Fibroblast of lung (primary cell): ENCODE results near the gene SFTPA2. TPM values are rescaled to one million over a fixed set of nuclear protein-coding genes. Genes with fewer than 3 reads are reported as not detected.

Experiments
- DNase-seq, 2 donors: peaks; one replicate each; pipeline versions ENCODE4 v3.0.0 to v3.0.0-alpha.2; 2010; ENCODE audit warnings: low read depth in 2 of 2
- H2AFZ ChIP-seq: 2 replicates; pipeline ENCODE4 v1.5.1; 2012; ENCODE audit warnings: low read length, control low read depth, inconsistent platforms
- H3K27ac ChIP-seq: 2 replicates; pipeline ENCODE4 v1.5.1; 2011; ENCODE audit warnings: low read length, control low read depth; ENCODE audit not compliant: insufficient read depth
- H3K27me3 ChIP-seq: 2 replicates; pipeline ENCODE4 v1.5.1; 2011; ENCODE audit warnings: mild to moderate bottlenecking, low read length; ENCODE audit not compliant: control insufficient read depth, insufficient read depth
- H3K36me3 ChIP-seq: 2 replicates; pipeline ENCODE4 v1.5.1; 2011; ENCODE audit warnings: low read length; ENCODE audit not compliant: control insufficient read depth, insufficient read depth
- H3K4me1 ChIP-seq: 2 replicates; pipeline ENCODE4 v1.5.1; 2011; ENCODE audit warnings: low read length; ENCODE audit not compliant: control insufficient read depth, insufficient read depth; ENCODE audit errors: extremely low read depth
- H3K4me2 ChIP-seq: 2 replicates; pipeline ENCODE4 v1.5.1; 2011; ENCODE audit warnings: low read length, control low read depth; ENCODE audit not compliant: insufficient read depth; ENCODE audit errors: extremely low read depth
- H3K4me3 ChIP-seq, 4 experiments: fragments of 200-600 bp in 1 of 4; sonication (generic) in 1 of 4; replicated peaks in 1 of 4; 2 replicates each; pipeline ENCODE4 v1.5.1; 2011 to 2016; ENCODE audit warnings: low read length in 4 of 4, low read depth in 3 of 4, mild to moderate bottlenecking in 3 of 4, control low read depth in 2 of 4, inconsistent platforms in 1 of 4, mixed read lengths in 1 of 4; ENCODE audit not compliant: insufficient read depth in 1 of 4; ENCODE audit errors: control extremely low read depth in 1 of 4
- H3K79me2 ChIP-seq: 2 replicates; pipeline ENCODE4 v1.5.1; 2012; ENCODE audit warnings: mild to moderate bottlenecking, low read length, inconsistent platforms; ENCODE audit not compliant: control insufficient read depth, insufficient read depth
- H3K9ac ChIP-seq: 2 replicates; pipeline ENCODE4 v1.5.1; 2011; ENCODE audit warnings: mild to moderate bottlenecking, low read length, control low read depth; ENCODE audit not compliant: insufficient read depth
- H3K9me3 ChIP-seq: 2 replicates; pipeline ENCODE4 v1.5.1; 2012; ENCODE audit warnings: low read depth, low read length; ENCODE audit not compliant: control insufficient read depth, insufficient read depth
- H4K20me1 ChIP-seq: 2 replicates; pipeline ENCODE4 v1.5.1; 2011; ENCODE audit warnings: low read length; ENCODE audit not compliant: control insufficient read depth, insufficient read depth; ENCODE audit errors: extremely low read depth
- EZH2 ChIP-seq: IDR thresholded peaks from 2 replicates; pipeline ENCODE4 v1.5.1; 2012; ENCODE audit warnings: low read length, control low read depth, mild to moderate bottlenecking; ENCODE audit errors: missing control alignments
- polyA plus RNA-seq, 2 donors: library from polyadenylated mRNA; depleted of rRNA in 1 of 2; stranded (reverse) in 1 of 2; unstranded in 1 of 2; fragments of >200 nt; gene quantifications; 2 replicates each; pipeline ENCODE4 v1.2.1, GENCODE V29; 2011 to 2012; ENCODE audit warnings: missing spikeins in 1 of 2
- total RNA-seq: library from RNA; depleted of rRNA; stranded (reverse); fragments of >200 nt; gene quantifications from 2 replicates; pipeline ENCODE4 v1.2.1, GENCODE V29; 2014
- TF ChIP-seq, protein P1 (sequence below), 2 donors: IDR thresholded peaks in 1 of 2; conservative IDR thresholded peaks in 1 of 2; 1 replicate in 1 of 2; 2 replicates in 1 of 2; pipeline ENCODE4 v1.5.1; 2011 to 2012; ENCODE audit warnings: low read length in 2 of 2, control low read depth in 1 of 2, inconsistent platforms in 1 of 2, low read depth in 1 of 2, mild to moderate bottlenecking in 1 of 2

The SFTPA2 gene
- total and polyA plus RNA-seq, 2 donors (not counting 1 experiment from before 2014, with no cell fraction given): not detected

DNA sequence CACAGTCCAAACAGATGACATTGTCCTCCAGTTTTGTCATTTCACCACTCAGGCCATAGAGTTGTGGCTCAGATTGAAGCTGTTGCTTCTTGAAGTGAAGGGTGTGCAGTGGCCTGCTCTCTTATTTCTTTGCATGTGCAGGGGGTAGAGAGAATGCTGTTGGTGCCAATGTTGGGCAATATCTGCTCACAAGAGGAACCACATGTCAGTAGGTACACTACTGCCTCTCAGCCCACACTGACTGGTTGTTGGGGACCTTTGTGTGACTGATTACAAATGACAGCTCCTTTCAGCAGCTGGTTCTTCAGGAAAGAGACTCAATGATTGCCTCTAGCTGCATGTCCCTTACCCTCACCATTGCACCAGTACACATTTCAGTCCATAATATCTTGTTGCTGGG, 28.6 kb upstream of the SFTPA2 start:
- no peaks in the 10 kb centered on the region for H3K4me1 ChIP-seq
- no peak overlapping the region for H3K27ac ChIP-seq
- H3K27me3 ChIP-seq: no peaks in the 10 kb centered on the region
- no peaks in the 10 kb centered on the region for H3K79me2 ChIP-seq
- H3K9me3 ChIP-seq: no peaks in the 10 kb centered on the region
- H2AFZ ChIP-seq: no peak overlapping the region
- H4K20me1 ChIP-seq: no peaks in the 10 kb centered on the region
- H3K9ac ChIP-seq: no peak overlapping the region
- no peak overlapping the region for H3K4me3 ChIP-seq
- no peaks in the 10 kb centered on the region for H3K36me3 ChIP-seq
- TF ChIP-seq, protein P1, sequence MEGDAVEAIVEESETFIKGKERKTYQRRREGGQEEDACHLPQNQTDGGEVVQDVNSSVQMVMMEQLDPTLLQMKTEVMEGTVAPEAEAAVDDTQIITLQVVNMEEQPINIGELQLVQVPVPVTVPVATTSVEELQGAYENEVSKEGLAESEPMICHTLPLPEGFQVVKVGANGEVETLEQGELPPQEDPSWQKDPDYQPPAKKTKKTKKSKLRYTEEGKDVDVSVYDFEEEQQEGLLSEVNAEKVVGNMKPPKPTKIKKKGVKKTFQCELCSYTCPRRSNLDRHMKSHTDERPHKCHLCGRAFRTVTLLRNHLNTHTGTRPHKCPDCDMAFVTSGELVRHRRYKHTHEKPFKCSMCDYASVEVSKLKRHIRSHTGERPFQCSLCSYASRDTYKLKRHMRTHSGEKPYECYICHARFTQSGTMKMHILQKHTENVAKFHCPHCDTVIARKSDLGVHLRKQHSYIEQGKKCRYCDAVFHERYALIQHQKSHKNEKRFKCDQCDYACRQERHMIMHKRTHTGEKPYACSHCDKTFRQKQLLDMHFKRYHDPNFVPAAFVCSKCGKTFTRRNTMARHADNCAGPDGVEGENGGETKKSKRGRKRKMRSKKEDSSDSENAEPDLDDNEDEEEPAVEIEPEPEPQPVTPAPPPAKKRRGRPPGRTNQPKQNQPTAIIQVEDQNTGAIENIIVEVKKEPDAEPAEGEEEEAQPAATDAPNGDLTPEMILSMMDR (conservative IDR thresholded peaks at IDR 0.05 in 1 of 2, IDR thresholded peaks at IDR 0.05 in 1 of 2; ENCODE audit: low read depth in 1 of 2, low read length in 2 of 2): no peak
- no peak for TF ChIP-seq EZH2
- no peak for DNase-seq
- no peak overlapping the region for H3K4me2 ChIP-seq

DNA sequence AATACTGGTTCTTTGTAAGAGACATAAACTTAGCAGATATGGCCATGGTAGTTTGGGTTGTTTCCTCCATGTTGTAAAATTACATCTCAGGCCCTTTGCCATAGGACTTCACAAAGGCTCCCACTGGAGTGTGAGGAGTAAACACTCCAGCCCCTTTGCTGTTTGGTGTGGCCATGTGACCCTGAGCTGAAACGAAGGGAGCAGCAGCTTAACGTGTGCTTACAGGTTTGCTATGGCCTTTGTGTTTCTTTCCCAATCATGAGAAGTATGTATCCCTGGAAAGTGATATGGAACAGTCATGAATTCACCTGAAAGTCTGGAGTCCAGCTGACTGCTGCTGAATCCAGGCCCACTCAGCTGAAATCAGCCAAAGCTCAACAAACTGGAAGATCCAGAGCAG, 26.7 kb upstream of the SFTPA2 start:
- Histone ChIP-seq H3K4me3 (no peak overlapping the region), H3K9ac (no peak overlapping the region), H3K27ac (no peak overlapping the region), H3K36me3 (no peaks in the 10 kb centered on the region), H3K79me2 (no peaks in the 10 kb centered on the region), H4K20me1 (no peaks in the 10 kb centered on the region), H3K4me2 (no peak overlapping the region), H2AFZ (no peak overlapping the region), H3K27me3 (no peaks in the 10 kb centered on the region), H3K4me1 (no peaks in the 10 kb centered on the region), H3K9me3 (no peaks in the 10 kb centered on the region)
- DNase-seq: no peak
- no peak for TF ChIP-seq EZH2
- TF ChIP-seq, protein P1 (conservative IDR thresholded peaks at IDR 0.05 in 1 of 2, IDR thresholded peaks at IDR 0.05 in 1 of 2; ENCODE audit: low read depth in 1 of 2, low read length in 2 of 2): no peak

DNA sequence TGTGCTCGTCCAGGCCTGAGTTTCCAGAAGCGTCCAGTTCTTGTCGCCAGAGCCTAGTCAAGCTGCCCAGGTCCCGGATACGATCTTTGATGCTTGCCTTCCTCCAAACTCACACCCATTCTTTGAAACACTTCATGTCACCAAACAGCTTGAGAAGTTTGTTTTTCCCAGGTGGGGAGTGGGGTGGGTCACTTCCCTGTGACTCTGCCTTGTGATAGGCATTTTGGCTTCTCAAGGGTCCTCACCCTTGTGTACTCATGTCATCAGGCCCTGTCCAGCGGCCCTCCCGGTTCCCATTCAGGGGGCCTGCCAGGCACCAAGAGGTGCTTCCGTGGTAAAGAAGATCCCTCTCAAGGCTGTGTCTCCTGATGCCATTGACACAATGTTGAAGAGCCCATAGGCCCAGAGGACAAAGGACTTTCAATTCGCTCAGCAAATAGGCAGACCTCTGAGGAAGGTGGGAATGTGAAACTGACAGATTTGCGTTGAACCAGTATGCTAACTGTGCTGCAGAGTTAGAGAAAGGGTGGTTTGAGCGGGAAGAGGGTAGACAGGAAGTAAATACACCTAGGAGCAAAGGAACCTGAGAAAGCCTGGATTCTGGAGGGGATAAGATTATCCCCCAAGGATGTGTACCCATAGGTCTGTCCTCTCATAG, 25.8 kb upstream of the SFTPA2 start:
- H3K4me1 ChIP-seq: no peaks in the 10 kb centered on the region
- H3K9me3 ChIP-seq: no peaks in the 10 kb centered on the region
- no peak overlapping the region for H3K4me3 ChIP-seq
- DNase-seq: no peak
- H3K79me2 ChIP-seq: no peaks in the 10 kb centered on the region
- no peak overlapping the region for H3K27ac ChIP-seq
- no peak overlapping the region for H2AFZ ChIP-seq
- H3K27me3 ChIP-seq: no peaks in the 10 kb centered on the region
- H4K20me1 ChIP-seq: no peaks in the 10 kb centered on the region
- no peak overlapping the region for H3K4me2 ChIP-seq
- TF ChIP-seq, protein P1 (conservative IDR thresholded peaks at IDR 0.05 in 1 of 2, IDR thresholded peaks at IDR 0.05 in 1 of 2; ENCODE audit: low read depth in 1 of 2, low read length in 2 of 2): no peak
- no peak for TF ChIP-seq EZH2
- no peak overlapping the region for H3K9ac ChIP-seq
- H3K36me3 ChIP-seq: no peaks in the 10 kb centered on the region
